MG63 (cell line): ENCODE results near the gene BCAN. TPM values are rescaled to one million over a fixed set of nuclear protein-coding genes. Genes with fewer than 3 reads are reported as not detected.

Source experiments
- DNase-seq: peaks from one replicate; pipeline ENCODE4 v3.0.0-alpha.2; 2020
- H3K27me3 ChIP-seq: fragments of 250-450 bp; sonication (Bioruptor Pico); 2 replicates; pipeline ENCODE4 v1.5.1; 2020; ENCODE audit warnings: mild to moderate bottlenecking, moderate library complexity
- H3K36me3 ChIP-seq: fragments of 250-450 bp; sonication (Bioruptor Pico); 2 replicates; pipeline ENCODE4 v1.5.1; 2020; ENCODE audit warnings: mild to moderate bottlenecking, moderate library complexity
- H3K4me3 ChIP-seq: fragments of 250-450 bp; sonication (Bioruptor Pico); 2 replicates; pipeline ENCODE4 v1.5.1; 2020; ENCODE audit warnings: mild to moderate bottlenecking, moderate library complexity
- H3K9me3 ChIP-seq: fragments of 250-450 bp; sonication (Bioruptor Pico); 2 replicates; pipeline ENCODE4 v1.5.1; 2020; ENCODE audit warnings: mild to moderate bottlenecking, moderate library complexity
- total RNA-seq: library from RNA; depleted of rRNA; stranded (reverse); fragments of >200 nt; shearing (Covaris generic); gene quantifications from 2 replicates; pipeline ENCODE4 v1.2.3, GENCODE V29; 2014; ENCODE audit warnings: low replicate concordance

BCAN gene
- total RNA-seq, 1 experiment from 2014 or later: not detected

GRCh38 chr1:156652131-156652991 is 10.4 kb downstream of the BCAN start:
- H3K27me3 ChIP-seq: peaks cover 7% of the 10 kb centered on the region; the same call in 1 of the 2 replicates

GRCh38 chr1:156652992-156653355 is 11.1 kb downstream of the BCAN start:
- Histone ChIP-seq H3K36me3 (no peaks in the 10 kb centered on the region), H3K4me3 (no peak overlapping the region), H3K9me3 (no peaks in the 10 kb centered on the region), H3K27me3 (peaks cover 7% of the 10 kb centered on the region; the same call in 1 of the 2 replicates)
- no peak for DNase-seq

More at GRCh38 chr1:156652131-156652991, 10.4 kb downstream of the BCAN start:
- H3K9me3 ChIP-seq: no peaks in the 10 kb centered on the region
- no peak overlapping the region for H3K4me3 ChIP-seq
- H3K36me3 ChIP-seq: no peaks in the 10 kb centered on the region
- DNase-seq: no peak

- H3K27me3 ChIP-seq: peaks cover 7% of the 10 kb centered on the region; the same call in 1 of the 2 replicates
- H3K9me3 ChIP-seq: no peaks in the 10 kb centered on the region
- H3K4me3 ChIP-seq: no peak overlapping the region
- DNase-seq: peak; percentile 49
- no peaks in the 10 kb centered on the region for H3K36me3 ChIP-seq
Measured at GRCh38 chr1:156654700-156655099, 12.8 kb downstream of the BCAN start.

GRCh38 chr1:156655151-156655903 is 13.4 kb downstream of the BCAN start:
- DNase-seq: no peak
- H3K36me3 ChIP-seq: no peaks in the 10 kb centered on the region
- no peak overlapping the region for H3K4me3 ChIP-seq
- H3K27me3 ChIP-seq: peaks cover 7% of the 10 kb centered on the region; the same call in 1 of the 2 replicates
- H3K9me3 ChIP-seq: no peaks in the 10 kb centered on the region

GRCh38 chr1:156655904-156656516 is 14.1 kb downstream of the BCAN start:
- DNase-seq: no peak
- no peak overlapping the region for H3K4me3 ChIP-seq
- H3K36me3 ChIP-seq: no peaks in the 10 kb centered on the region
- H3K9me3 ChIP-seq: no peaks in the 10 kb centered on the region
- H3K27me3 ChIP-seq: peaks cover 7% of the 10 kb centered on the region; the same call in 1 of the 2 replicates

- peak; percentile 60 for DNase-seq
- H3K9me3 ChIP-seq: no peaks in the 10 kb centered on the region
- no peaks in the 10 kb centered on the region for H3K36me3 ChIP-seq
- 0 out of 2 replicates have a peak, but pooled peaks cover 2% of the 10 kb centered on the region for H3K27me3 ChIP-seq
- no peak overlapping the region for H3K4me3 ChIP-seq
Measured at GRCh38 chr1:156656806-156657740, 15.2 kb downstream of the BCAN start.

- Histone ChIP-seq H3K9me3 (no peaks in the 10 kb centered on the region), H3K4me3 (no peak overlapping the region), H3K27me3 (0 out of 2 replicates have a peak, but pooled peaks cover 2% of the 10 kb centered on the region), H3K36me3 (no peaks in the 10 kb centered on the region)
- no peak for DNase-seq
Measured at GRCh38 chr1:156657741-156658319, 15.9 kb downstream of the BCAN start.

GRCh38 chr1:156658496-156658895 is 16.6 kb downstream of the BCAN start:
- no peak overlapping the region for H3K4me3 ChIP-seq
- H3K9me3 ChIP-seq: no peaks in the 10 kb centered on the region
- DNase-seq: no peak
- H3K27me3 ChIP-seq: 0 out of 2 replicates have a peak, but pooled peaks cover 2% of the 10 kb centered on the region
- no peaks in the 10 kb centered on the region for H3K36me3 ChIP-seq

GRCh38 chr1:156658945-156659574 is 17.1 kb downstream of the BCAN start:
- H3K9me3 ChIP-seq: no peaks in the 10 kb centered on the region
- DNase-seq: no peak

GRCh38 chr1:156659661-156659987 is 17.7 kb downstream of the BCAN start:
- Histone ChIP-seq H3K36me3 (no peaks in the 10 kb centered on the region), H3K9me3 (no peaks in the 10 kb centered on the region), H3K27me3 (0 out of 2 replicates have a peak, but pooled peaks cover 2% of the 10 kb centered on the region), H3K4me3 (peak overlapping the region; percentile 22)
- no peak for DNase-seq

More at GRCh38 chr1:156658945-156659574, 17.1 kb downstream of the BCAN start:
- 0 out of 2 replicates have a peak, but pooled peaks cover 2% of the 10 kb centered on the region for H3K27me3 ChIP-seq
- H3K4me3 ChIP-seq: no peak overlapping the region
- no peaks in the 10 kb centered on the region for H3K36me3 ChIP-seq

GRCh38 chr1:156659988-156660751 is 18.3 kb downstream of the BCAN start:
- Histone ChIP-seq H3K4me3 (peak overlapping the region; percentile 58), H3K9me3 (no peaks in the 10 kb centered on the region), H3K27me3 (0 out of 2 replicates have a peak, but pooled peaks cover 2% of the 10 kb centered on the region), H3K36me3 (no peaks in the 10 kb centered on the region)
- DNase-seq: peak; percentile 98

- Histone ChIP-seq H3K36me3 (no peaks in the 10 kb centered on the region), H3K9me3 (no peaks in the 10 kb centered on the region), H3K4me3 (peak overlapping the region; percentile 58), H3K27me3 (0 out of 2 replicates have a peak, but pooled peaks cover 2% of the 10 kb centered on the region)
- DNase-seq: no peak
Measured at GRCh38 chr1:156660752-156661112, 18.8 kb downstream of the BCAN start.

- DNase-seq: no peak
- 0 out of 2 replicates have a peak, but pooled peaks cover 1% of the 10 kb centered on the region for H3K27me3 ChIP-seq
Measured at GRCh38 chr1:156662005-156662799, 20.3 kb downstream of the BCAN start.

GRCh38 chr1:156662800-156663055 is 20.8 kb downstream of the BCAN start:
- Histone ChIP-seq H3K4me3 (no peak overlapping the region), H3K27me3 (no peaks in the 10 kb centered on the region), H3K36me3 (no peaks in the 10 kb centered on the region), H3K9me3 (no peaks in the 10 kb centered on the region)
- no peak for DNase-seq

More at GRCh38 chr1:156662005-156662799, 20.3 kb downstream of the BCAN start:
- Histone ChIP-seq H3K4me3 (no peak overlapping the region), H3K9me3 (no peaks in the 10 kb centered on the region), H3K36me3 (no peaks in the 10 kb centered on the region)
